Panc1 (cell line): ENCODE data around the gene CCDC200.

Experiments used
- POLR2AphosphoS5 ChIP-seq: IDR thresholded peaks from 2 replicates; pipeline ENCODE4 v1.6.1; 2012; ENCODE audit warnings: mild to moderate bottlenecking, low read depth, low read length, moderate library complexity
- SIN3A ChIP-seq: IDR thresholded peaks from 2 replicates; pipeline ENCODE4 v1.6.1; 2012; ENCODE audit warnings: low read depth, mild to moderate bottlenecking, low read length, moderate library complexity, borderline replicate concordance; ENCODE audit not compliant: insufficient read depth
- TCF7L2 ChIP-seq: IDR thresholded peaks from 2 replicates; pipeline ENCODE4 v1.6.1; 2011; ENCODE audit warnings: mild to moderate bottlenecking, low read depth, low read length, inconsistent platforms
- TF ChIP-seq, protein P1 (sequence below): fragments of 450-650 bp; IDR thresholded peaks from 2 replicates; pipeline ENCODE4 v1.5.1; 2017; ENCODE audit warnings: mild to moderate bottlenecking
- TF ChIP-seq, protein P2 (sequence below), 2 experiments: IDR thresholded peaks; 2 replicates each; pipeline ENCODE4 v1.6.1; 2011 to 2012; ENCODE audit warnings: low read depth in 2 of 2, control low read depth in 1 of 2, low read length in 1 of 2, mild to moderate bottlenecking in 1 of 2, moderate library complexity in 1 of 2; ENCODE audit not compliant: insufficient read depth in 1 of 2

DNA sequence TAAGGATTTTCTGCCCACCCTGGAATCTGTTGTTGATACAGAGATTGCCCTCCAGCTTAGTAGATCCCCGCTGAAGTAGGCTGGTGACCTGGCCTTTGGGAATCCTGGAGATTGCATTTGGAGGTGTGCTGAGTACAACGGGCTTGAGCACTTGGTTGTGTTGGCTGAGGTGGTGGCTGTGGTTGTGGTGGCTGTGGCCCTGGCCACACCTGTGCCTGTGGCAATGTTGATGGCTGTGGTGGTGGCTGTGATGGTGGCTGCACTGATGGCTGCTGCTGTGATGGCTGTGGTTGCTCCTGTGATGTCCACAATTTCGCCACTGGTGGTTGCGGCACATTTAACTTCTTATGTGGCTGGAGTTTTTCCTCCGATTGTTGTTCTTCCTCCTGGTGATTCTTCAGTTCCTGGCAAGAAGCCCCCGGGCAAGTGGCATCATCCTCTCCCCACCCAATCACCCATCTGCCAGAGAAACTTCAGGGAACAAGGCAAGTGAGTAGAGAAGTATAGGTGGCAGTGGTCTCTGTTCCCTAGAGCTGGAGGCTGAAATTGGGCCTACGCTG, 4.2 kb downstream of the CCDC200 start:
- TF ChIP-seq POLR2AphosphoS5 = no peak
- TF ChIP-seq, protein P1, sequence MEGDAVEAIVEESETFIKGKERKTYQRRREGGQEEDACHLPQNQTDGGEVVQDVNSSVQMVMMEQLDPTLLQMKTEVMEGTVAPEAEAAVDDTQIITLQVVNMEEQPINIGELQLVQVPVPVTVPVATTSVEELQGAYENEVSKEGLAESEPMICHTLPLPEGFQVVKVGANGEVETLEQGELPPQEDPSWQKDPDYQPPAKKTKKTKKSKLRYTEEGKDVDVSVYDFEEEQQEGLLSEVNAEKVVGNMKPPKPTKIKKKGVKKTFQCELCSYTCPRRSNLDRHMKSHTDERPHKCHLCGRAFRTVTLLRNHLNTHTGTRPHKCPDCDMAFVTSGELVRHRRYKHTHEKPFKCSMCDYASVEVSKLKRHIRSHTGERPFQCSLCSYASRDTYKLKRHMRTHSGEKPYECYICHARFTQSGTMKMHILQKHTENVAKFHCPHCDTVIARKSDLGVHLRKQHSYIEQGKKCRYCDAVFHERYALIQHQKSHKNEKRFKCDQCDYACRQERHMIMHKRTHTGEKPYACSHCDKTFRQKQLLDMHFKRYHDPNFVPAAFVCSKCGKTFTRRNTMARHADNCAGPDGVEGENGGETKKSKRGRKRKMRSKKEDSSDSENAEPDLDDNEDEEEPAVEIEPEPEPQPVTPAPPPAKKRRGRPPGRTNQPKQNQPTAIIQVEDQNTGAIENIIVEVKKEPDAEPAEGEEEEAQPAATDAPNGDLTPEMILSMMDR = no peak
- no peak for TF ChIP-seq TCF7L2
- TF ChIP-seq, protein P2, sequence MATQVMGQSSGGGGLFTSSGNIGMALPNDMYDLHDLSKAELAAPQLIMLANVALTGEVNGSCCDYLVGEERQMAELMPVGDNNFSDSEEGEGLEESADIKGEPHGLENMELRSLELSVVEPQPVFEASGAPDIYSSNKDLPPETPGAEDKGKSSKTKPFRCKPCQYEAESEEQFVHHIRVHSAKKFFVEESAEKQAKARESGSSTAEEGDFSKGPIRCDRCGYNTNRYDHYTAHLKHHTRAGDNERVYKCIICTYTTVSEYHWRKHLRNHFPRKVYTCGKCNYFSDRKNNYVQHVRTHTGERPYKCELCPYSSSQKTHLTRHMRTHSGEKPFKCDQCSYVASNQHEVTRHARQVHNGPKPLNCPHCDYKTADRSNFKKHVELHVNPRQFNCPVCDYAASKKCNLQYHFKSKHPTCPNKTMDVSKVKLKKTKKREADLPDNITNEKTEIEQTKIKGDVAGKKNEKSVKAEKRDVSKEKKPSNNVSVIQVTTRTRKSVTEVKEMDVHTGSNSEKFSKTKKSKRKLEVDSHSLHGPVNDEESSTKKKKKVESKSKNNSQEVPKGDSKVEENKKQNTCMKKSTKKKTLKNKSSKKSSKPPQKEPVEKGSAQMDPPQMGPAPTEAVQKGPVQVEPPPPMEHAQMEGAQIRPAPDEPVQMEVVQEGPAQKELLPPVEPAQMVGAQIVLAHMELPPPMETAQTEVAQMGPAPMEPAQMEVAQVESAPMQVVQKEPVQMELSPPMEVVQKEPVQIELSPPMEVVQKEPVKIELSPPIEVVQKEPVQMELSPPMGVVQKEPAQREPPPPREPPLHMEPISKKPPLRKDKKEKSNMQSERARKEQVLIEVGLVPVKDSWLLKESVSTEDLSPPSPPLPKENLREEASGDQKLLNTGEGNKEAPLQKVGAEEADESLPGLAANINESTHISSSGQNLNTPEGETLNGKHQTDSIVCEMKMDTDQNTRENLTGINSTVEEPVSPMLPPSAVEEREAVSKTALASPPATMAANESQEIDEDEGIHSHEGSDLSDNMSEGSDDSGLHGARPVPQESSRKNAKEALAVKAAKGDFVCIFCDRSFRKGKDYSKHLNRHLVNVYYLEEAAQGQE (IDR thresholded peaks at IDR 0.05; ENCODE audit: insufficient read depth in 1 of 2, low read depth in 2 of 2, low read length in 1 of 2) = no peak
- TF ChIP-seq SIN3A = no peak
